ENCODE measurements around the gene BMI1. TPM values are rescaled to one million over a fixed set of nuclear protein-coding genes. Genes with fewer than 3 reads are reported as not detected.
A peak's percentile ranks its signal among the peaks of the same experiment; 100 is the strongest.

The BMI1 gene
- total RNA-seq, 1 experiment from 2014 or later = 81.1 TPM

DNA sequence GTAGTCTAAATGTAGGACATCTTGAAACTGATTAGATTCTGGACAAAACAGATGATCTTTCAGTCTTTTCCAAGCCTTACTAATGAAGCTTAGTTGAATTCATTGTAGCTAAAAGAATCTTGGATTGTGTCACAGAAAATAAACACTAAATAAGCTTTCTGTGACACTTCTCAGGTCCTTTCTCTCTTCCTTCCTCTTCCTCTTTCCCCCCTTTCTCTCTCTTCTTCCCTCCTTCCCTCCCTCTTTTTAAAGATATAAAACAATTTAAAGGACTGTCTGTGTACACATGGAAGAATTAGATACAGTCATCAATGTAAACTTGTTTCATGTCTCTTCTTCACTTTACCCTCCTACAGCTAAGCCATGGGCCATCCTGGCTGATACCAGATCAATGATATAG lies 10.0 kb upstream of the BMI1 start:
- H4K20me1 ChIP-seq (ENCODE audit: insufficient read depth) = no peaks in the 10 kb centered on the region
- ChIA-PET CTCF (no interaction called here), RAD21 (ENCODE audit: low non-redundant PET in 1 of 2, low total read pairs in 2 of 2, uncharacterized antibody in 2 of 2, unreplicated experiment in 2 of 2) (no interaction called here), POLR2A (no interaction called here)
- H3K4me1 ChIP-seq (ENCODE audit: control insufficient read depth in 1 of 2, insufficient read depth in 2 of 2, low read length in 2 of 2) = peaks cover 0 to 17% of the 10 kb centered on the region in 2 experiments; a peak in 2 of 4 replicates
- H3K36me3 ChIP-seq (ENCODE audit: control insufficient read depth in 1 of 2, insufficient read depth in 2 of 2, low read length in 2 of 2) = no peaks in the 10 kb centered on the region
- H3K9me3 ChIP-seq (ENCODE audit: control insufficient read depth in 1 of 2, insufficient read depth in 1 of 2, low read depth in 1 of 2, low read length in 2 of 2) = no peaks in the 10 kb centered on the region
- H3K27me3 ChIP-seq (ENCODE audit: insufficient read depth, low read length) = no peaks in the 10 kb centered on the region
- no peak for ATAC-seq
- no peak overlapping the region for H3K4me3 ChIP-seq (replicated peaks in 1 of 2; ENCODE audit: low read depth in 1 of 2, low read length in 2 of 2)
- no TSS peak for BruUV-seq (replicated peaks)
- no peak for DNase-seq (ENCODE audit: low read depth, low spot score)
- no peak overlapping the region for H3K9ac ChIP-seq (ENCODE audit: low read length)
- H2AFZ ChIP-seq (ENCODE audit: low read depth, low read length, poor library complexity, severe bottlenecking) = no peak overlapping the region
- H3K4me2 ChIP-seq (ENCODE audit: low read length) = no peak overlapping the region
- H3K9me2 ChIP-seq (ENCODE audit: insufficient read depth) = no peaks in the 10 kb centered on the region
- H3K79me2 ChIP-seq (ENCODE audit: insufficient read depth, low read length) = no peaks in the 10 kb centered on the region
- TF ChIP-seq EGR1 (IDR thresholded peaks at IDR 0.05; ENCODE audit: low read depth) = no peak
- no peak for TF ChIP-seq CEBPB (IDR thresholded peaks at IDR 0.05; ENCODE audit: low read depth)
- TF ChIP-seq EZH2 (IDR thresholded peaks at IDR 0.05) = no peak
- TF ChIP-seq FOSL1 (IDR thresholded peaks at IDR 0.05; ENCODE audit: low read depth) = no peak
- no peak for TF ChIP-seq JUND (IDR thresholded peaks at IDR 0.05)
- no peak for TF ChIP-seq RAD21 (IDR thresholded peaks at IDR 0.05; ENCODE audit: low read depth)
- no peak for TF ChIP-seq TCF7L2 (IDR thresholded peaks at IDR 0.05; ENCODE audit: borderline replicate concordance, extremely low read depth, insufficient read depth, insufficient read length)
- TF ChIP-seq ELF1 (IDR thresholded peaks at IDR 0.05; ENCODE audit: borderline replicate concordance, low read depth) = no peak
- H3K27ac ChIP-seq (ENCODE audit: low read depth, low read length) = no peak overlapping the region
- intact Hi-C loops (cut with micrococcal nuclease) = no loop called here

DNA sequence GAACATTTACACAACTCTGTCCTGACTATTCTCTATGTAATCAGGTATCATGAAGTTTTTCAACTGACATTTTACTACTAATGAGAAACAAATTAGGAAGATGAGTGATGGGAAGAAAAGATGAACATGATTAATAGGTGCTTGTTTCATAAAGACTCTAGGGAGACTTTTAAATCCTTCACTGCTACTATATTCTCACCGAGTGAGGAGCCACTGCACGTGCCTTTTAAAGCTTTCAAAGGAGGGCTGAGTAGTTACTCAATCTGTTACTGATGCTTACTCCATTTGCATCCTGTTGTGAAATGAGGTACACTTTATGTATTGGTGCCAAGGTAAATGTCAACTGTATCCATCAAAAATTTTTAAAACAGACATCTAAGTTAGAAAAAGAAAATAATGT lies 6.0 kb upstream of the BMI1 start:
- no peaks in the 10 kb centered on the region for H3K9me2 ChIP-seq (ENCODE audit: insufficient read depth)
- H3K27ac ChIP-seq (ENCODE audit: low read depth, low read length) = no peak overlapping the region
- no peak for ATAC-seq
- H3K4me2 ChIP-seq (ENCODE audit: low read length) = peak overlapping the region; percentile 88; the same call in 1 of the 2 replicates
- peaks cover 17% of the 10 kb centered on the region; the same call in 1 of the 2 replicates for H3K79me2 ChIP-seq (ENCODE audit: insufficient read depth, low read length)
- no TSS peak for BruUV-seq (replicated peaks)
- ChIA-PET CTCF (no interaction called here), RAD21 (ENCODE audit: low non-redundant PET in 1 of 2, low total read pairs in 2 of 2, uncharacterized antibody in 2 of 2, unreplicated experiment in 2 of 2) (interaction anchor here in 1 of 2 experiments (0.6 kb wide), 1 partner anchor 69 kb away, joined by 3 read pairs; no protein-coding TSS in a partner anchor), POLR2A (interaction anchor here (1.4 kb wide), 1 partner anchor 122 kb away, joined by 5 read pairs; no protein-coding TSS in a partner anchor)
- no peak for DNase-seq (ENCODE audit: low read depth, low spot score)
- intact Hi-C loops (cut with micrococcal nuclease) = loop anchor here (5.0 kb wide), 1 partner anchor 112 kb away; no protein-coding TSS in a partner anchor
- H3K9ac ChIP-seq (ENCODE audit: low read length) = no peak overlapping the region
- no peaks in the 10 kb centered on the region for H4K20me1 ChIP-seq (ENCODE audit: insufficient read depth)
- no peaks in the 10 kb centered on the region for H3K9me3 ChIP-seq (ENCODE audit: control insufficient read depth in 1 of 2, insufficient read depth in 1 of 2, low read depth in 1 of 2, low read length in 2 of 2)
- H3K36me3 ChIP-seq (ENCODE audit: control insufficient read depth in 1 of 2, insufficient read depth in 2 of 2, low read length in 2 of 2) = no peaks in the 10 kb centered on the region
- no peak overlapping the region for H2AFZ ChIP-seq (ENCODE audit: low read depth, low read length, poor library complexity, severe bottlenecking)
- H3K4me1 ChIP-seq (ENCODE audit: control insufficient read depth in 1 of 2, insufficient read depth in 2 of 2, low read length in 2 of 2) = peaks cover 5 to 29% of the 10 kb centered on the region in 2 experiments; a peak in 3 of 4 replicates
- H3K4me3 ChIP-seq (replicated peaks in 1 of 2; ENCODE audit: low read depth in 1 of 2, low read length in 2 of 2) = no peak overlapping the region
- no peaks in the 10 kb centered on the region for H3K27me3 ChIP-seq (ENCODE audit: insufficient read depth, low read length)
- TF ChIP-seq EGR1 (IDR thresholded peaks at IDR 0.05; ENCODE audit: low read depth) = no peak
- no peak for TF ChIP-seq ZFX (IDR thresholded peaks at IDR 0.05)
- TF ChIP-seq ZNF274 (IDR thresholded peaks at IDR 0.05; ENCODE audit: low read depth, low read length) = no peak
- no peak for TF ChIP-seq SRF (IDR thresholded peaks at IDR 0.05; ENCODE audit: low read depth)
- no peak for TF ChIP-seq JUND (IDR thresholded peaks at IDR 0.05)
- TF ChIP-seq, protein P1, sequence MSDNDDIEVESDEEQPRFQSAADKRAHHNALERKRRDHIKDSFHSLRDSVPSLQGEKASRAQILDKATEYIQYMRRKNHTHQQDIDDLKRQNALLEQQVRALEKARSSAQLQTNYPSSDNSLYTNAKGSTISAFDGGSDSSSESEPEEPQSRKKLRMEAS (IDR thresholded peaks at IDR 0.05) = no peak
- no peak for TF ChIP-seq ELF1 (IDR thresholded peaks at IDR 0.05; ENCODE audit: borderline replicate concordance, low read depth)
- no peak for TF ChIP-seq CEBPB (IDR thresholded peaks at IDR 0.05; ENCODE audit: low read depth)
- no peak for TF ChIP-seq EZH2phosphoT487 (IDR thresholded peaks at IDR 0.05; ENCODE audit: borderline replicate concordance)
- TF ChIP-seq POLR2A (IDR thresholded peaks at IDR 0.05; ENCODE audit: borderline replicate concordance, extremely low read depth, insufficient read depth, insufficient read length) = no peak
- TF ChIP-seq CBX3 (IDR thresholded peaks at IDR 0.05; ENCODE audit: low read depth) = no peak
- no peak for TF ChIP-seq REST (IDR thresholded peaks at IDR 0.05; ENCODE audit: low read depth)
- TF ChIP-seq, protein P2, sequence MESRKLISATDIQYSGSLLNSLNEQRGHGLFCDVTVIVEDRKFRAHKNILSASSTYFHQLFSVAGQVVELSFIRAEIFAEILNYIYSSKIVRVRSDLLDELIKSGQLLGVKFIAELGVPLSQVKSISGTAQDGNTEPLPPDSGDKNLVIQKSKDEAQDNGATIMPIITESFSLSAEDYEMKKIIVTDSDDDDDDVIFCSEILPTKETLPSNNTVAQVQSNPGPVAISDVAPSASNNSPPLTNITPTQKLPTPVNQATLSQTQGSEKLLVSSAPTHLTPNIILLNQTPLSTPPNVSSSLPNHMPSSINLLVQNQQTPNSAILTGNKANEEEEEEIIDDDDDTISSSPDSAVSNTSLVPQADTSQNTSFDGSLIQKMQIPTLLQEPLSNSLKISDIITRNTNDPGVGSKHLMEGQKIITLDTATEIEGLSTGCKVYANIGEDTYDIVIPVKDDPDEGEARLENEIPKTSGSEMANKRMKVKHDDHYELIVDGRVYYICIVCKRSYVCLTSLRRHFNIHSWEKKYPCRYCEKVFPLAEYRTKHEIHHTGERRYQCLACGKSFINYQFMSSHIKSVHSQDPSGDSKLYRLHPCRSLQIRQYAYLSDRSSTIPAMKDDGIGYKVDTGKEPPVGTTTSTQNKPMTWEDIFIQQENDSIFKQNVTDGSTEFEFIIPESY (IDR thresholded peaks at IDR 0.05; ENCODE audit: extremely low read depth, insufficient replicate concordance, low read length) = no peak
